Spleen (tissue), 7 donors: ENCODE measurements around the gene HRH2.

ENCODE experiments used
- CTCF ChIP-seq, 11 experiments: fragments of 200-600 bp in 7 of 11; fragments of 450-650 bp in 4 of 11; sonication (generic) in 4 of 11; IDR thresholded peaks in 8 of 11; conservative IDR thresholded peaks in 3 of 11; 1 replicate in 7 of 11; 2 replicates in 4 of 11; pipeline versions ENCODE4 v1.4.0 to v1.8.0; 2016 to 2021; ENCODE audit warnings: antibody characterized with exemption in 11 of 11, inconsistent platforms in 4 of 11, mild to moderate bottlenecking in 1 of 11
- POLR2A ChIP-seq, 3 donors: fragments of 450-650 bp; IDR thresholded peaks; one replicate each; pipeline ENCODE4 v1.5.1; 2017; ENCODE audit warnings: antibody characterized with exemption in 3 of 3, mild to moderate bottlenecking in 1 of 3
- donor health status: DM: no; HTN: no; CAD: no; lungs with moderate emphysema.
- donor health status: DM: no; HTN: no; CAD: no.
- donor health status: DM: no; HTN: no; CAD: no.

- TF ChIP-seq CTCF (IDR thresholded peaks at IDR 0.05 in 8 of 11, conservative IDR thresholded peaks at IDR 0.05 in 3 of 11) (no peak), POLR2A (IDR thresholded peaks at IDR 0.05) (no peak)
These were observed 14.9 kb upstream of the HRH2 start for GRCh38 chr5:175642998-175643397.
